Activated CD4-positive, alpha-beta memory T cell treated with anti-CD3 and anti-CD28 coated beads for 36 hours (primary cell): ENCODE results near the gene KAT8. TPM values are rescaled to one million over a fixed set of nuclear protein-coding genes. Genes with fewer than 3 reads are reported as not detected.

ENCODE experiments used
- CTCF ChIA-PET: fragments of 350-600 bp; sonication (Branson Sonifier 250); formaldehyde crosslinking; loops from one replicate; lab custom pipeline; 2021; ENCODE audit warnings: antibody characterized with exemption, inconsistent platforms; lab: Charles Lee
- POLR2A ChIA-PET: fragments of 350-600 bp; sonication (Branson Sonifier 250); formaldehyde crosslinking; loops from one replicate; lab custom pipeline; 2021; ENCODE audit warnings: antibody characterized with exemption; lab: Charles Lee
- DNase-seq: peaks from one replicate; pipeline ENCODE4 v3.0.0-alpha.2; 2020
- H3K27ac Mint-ChIP-seq: one replicate; pipeline ENCODE4 v1.8.0; 2021; ENCODE audit warnings: mixed read lengths
- H3K27me3 Mint-ChIP-seq: one replicate; pipeline ENCODE4 v1.8.0; 2021; ENCODE audit warnings: mixed read lengths
- H3K36me3 Mint-ChIP-seq: one replicate; pipeline ENCODE4 v1.8.0; 2021; ENCODE audit warnings: mixed read lengths
- H3K4me1 Mint-ChIP-seq: one replicate; pipeline ENCODE4 v1.8.0; 2021; ENCODE audit warnings: low read depth, mixed read lengths
- H3K4me3 Mint-ChIP-seq: one replicate; pipeline ENCODE4 v1.8.0; 2021; ENCODE audit warnings: mild to moderate bottlenecking, mixed read lengths
- H3K9me3 Mint-ChIP-seq: one replicate; pipeline ENCODE4 v1.8.0; 2021; ENCODE audit warnings: mixed read lengths
- intact Hi-C: fragments of 100-400 bp; cut with micrococcal nuclease; formaldehyde crosslinking; loops from one replicate; pipeline ENCODE4 v1.15.1; 2023
- total RNA-seq, 2 experiments: library from RNA; stranded (reverse); gene quantifications; one replicate each; pipeline ENCODE4 v1.2.3, GENCODE V29; 2021

The KAT8 gene
- total RNA-seq, 2 experiments from 2014 or later, result 48.8 to 49.6 TPM

- H3K4me3 Mint-ChIP-seq, result no peak overlapping the region
- H3K27me3 Mint-ChIP-seq, result no peaks in the 10 kb centered on the region
- peaks cover 26% of the 10 kb centered on the region for H3K36me3 Mint-ChIP-seq
- ChIA-PET POLR2A (no interaction called here), CTCF (no interaction called here)
- H3K27ac Mint-ChIP-seq, result peak overlapping the region; percentile 13
- intact Hi-C loops, result no loop called here
- no peak for DNase-seq
- H3K9me3 Mint-ChIP-seq, result no peaks in the 10 kb centered on the region
- peaks cover 22% of the 10 kb centered on the region for H3K4me1 Mint-ChIP-seq
These were observed 38.7 kb upstream of the KAT8 start for GRCh38 chr16:31078597-31079341.

- DNase-seq, result no peak
- Mint-ChIP-seq H3K4me3 (no peak overlapping the region), H3K27me3 (no peaks in the 10 kb centered on the region), H3K36me3 (peaks cover 26% of the 10 kb centered on the region), H3K27ac (no peak overlapping the region), H3K4me1 (peaks cover 22% of the 10 kb centered on the region), H3K9me3 (no peaks in the 10 kb centered on the region)
- ChIA-PET CTCF (no interaction called here), POLR2A (interaction anchor here (1.0 kb wide), 1 partner anchor 15 kb away, joined by 3 read pairs; no protein-coding TSS in a partner anchor)
- intact Hi-C loops, result no loop called here
These were observed 38.0 kb upstream of the KAT8 start for GRCh38 chr16:31079342-31079944.

- no peaks in the 10 kb centered on the region for H3K27me3 Mint-ChIP-seq
- H3K36me3 Mint-ChIP-seq, result peaks cover 26% of the 10 kb centered on the region
- no peak for DNase-seq
- ChIA-PET POLR2A (interaction anchor here (1.0 kb wide), 1 partner anchor 14 kb away, joined by 3 read pairs; no protein-coding TSS in a partner anchor), CTCF (no interaction called here)
- peaks cover 15% of the 10 kb centered on the region for H3K4me1 Mint-ChIP-seq
- no peaks in the 10 kb centered on the region for H3K9me3 Mint-ChIP-seq
- intact Hi-C loops, result no loop called here
- H3K27ac Mint-ChIP-seq, result no peak overlapping the region
- no peak overlapping the region for H3K4me3 Mint-ChIP-seq
These were observed 37.3 kb upstream of the KAT8 start for GRCh38 chr16:31080035-31080629.

- Mint-ChIP-seq H3K36me3 (peaks cover 26% of the 10 kb centered on the region), H3K4me3 (no peak overlapping the region), H3K27ac (no peak overlapping the region), H3K9me3 (no peaks in the 10 kb centered on the region), H3K4me1 (peaks cover 12% of the 10 kb centered on the region), H3K27me3 (no peaks in the 10 kb centered on the region)
- POLR2A ChIA-PET, result interaction anchor here (1.0 kb wide), 1 partner anchor 13 kb away, joined by 3 read pairs; no protein-coding TSS in a partner anchor
- intact Hi-C loops, result no loop called here
- DNase-seq, result no peak
- CTCF ChIA-PET, result no interaction called here
These were observed 36.6 kb upstream of the KAT8 start for GRCh38 chr16:31080756-31081419.

- ChIA-PET CTCF (no interaction called here), POLR2A (interaction anchor here (1.4 kb wide), 1 partner anchor 12 kb away, joined by 4 read pairs; no protein-coding TSS in a partner anchor)
- Mint-ChIP-seq H3K9me3 (no peaks in the 10 kb centered on the region), H3K27ac (no peak overlapping the region), H3K27me3 (no peaks in the 10 kb centered on the region), H3K4me3 (no peak overlapping the region), H3K4me1 (peaks cover 6% of the 10 kb centered on the region), H3K36me3 (peaks cover 26% of the 10 kb centered on the region)
- intact Hi-C loops, result no loop called here
- no peak for DNase-seq
These were observed 35.8 kb upstream of the KAT8 start for GRCh38 chr16:31081428-31082351.

- intact Hi-C loops, result no loop called here
- Mint-ChIP-seq H3K4me3 (no peak overlapping the region), H3K4me1 (peaks cover 6% of the 10 kb centered on the region), H3K36me3 (peaks cover 26% of the 10 kb centered on the region), H3K27me3 (no peaks in the 10 kb centered on the region), H3K9me3 (no peaks in the 10 kb centered on the region), H3K27ac (no peak overlapping the region)
- ChIA-PET POLR2A (interaction anchor here (1.4 kb wide), 1 partner anchor 11 kb away, joined by 4 read pairs; no protein-coding TSS in a partner anchor), CTCF (no interaction called here)
- DNase-seq, result no peak
These were observed 35.0 kb upstream of the KAT8 start for GRCh38 chr16:31082368-31083045.

GRCh38 chr16:31083081-31083480, 34.4 kb upstream of the KAT8 start:
- Mint-ChIP-seq H3K4me1 (peaks cover 6% of the 10 kb centered on the region), H3K9me3 (no peaks in the 10 kb centered on the region), H3K27ac (no peak overlapping the region), H3K4me3 (no peak overlapping the region), H3K27me3 (no peaks in the 10 kb centered on the region), H3K36me3 (peaks cover 22% of the 10 kb centered on the region)
- ChIA-PET POLR2A (interaction anchor here (1.4 kb wide), 1 partner anchor 11 kb away, joined by 4 read pairs; no protein-coding TSS in a partner anchor), CTCF (no interaction called here)
- no peak for DNase-seq
- intact Hi-C loops, result no loop called here

GRCh38 chr16:31083556-31083955, 33.9 kb upstream of the KAT8 start:
- POLR2A ChIA-PET, result no interaction called here
- no peak for DNase-seq
- intact Hi-C loops, result no loop called here
- H3K36me3 Mint-ChIP-seq, result peaks cover 18% of the 10 kb centered on the region
- no peaks in the 10 kb centered on the region for H3K9me3 Mint-ChIP-seq
- no peak overlapping the region for H3K4me3 Mint-ChIP-seq
- CTCF ChIA-PET, result no interaction called here
- no peak overlapping the region for H3K27ac Mint-ChIP-seq
- peaks cover 6% of the 10 kb centered on the region for H3K4me1 Mint-ChIP-seq
- H3K27me3 Mint-ChIP-seq, result no peaks in the 10 kb centered on the region

GRCh38 chr16:31083981-31084380, 33.5 kb upstream of the KAT8 start:
- ChIA-PET CTCF (no interaction called here), POLR2A (interaction anchor here (1.1 kb wide), 1 partner anchor 10 kb away, joined by 3 read pairs; the partner anchor contains the start of gene ZNF646)
- intact Hi-C loops, result no loop called here
- no peak for DNase-seq
- Mint-ChIP-seq H3K9me3 (no peaks in the 10 kb centered on the region), H3K4me1 (peaks cover 6% of the 10 kb centered on the region), H3K36me3 (peaks cover 15% of the 10 kb centered on the region), H3K27me3 (no peaks in the 10 kb centered on the region), H3K27ac (no peak overlapping the region), H3K4me3 (no peak overlapping the region)

- Mint-ChIP-seq H3K36me3 (peaks cover 14% of the 10 kb centered on the region), H3K4me3 (no peak overlapping the region), H3K9me3 (no peaks in the 10 kb centered on the region), H3K27ac (no peak overlapping the region), H3K27me3 (no peaks in the 10 kb centered on the region), H3K4me1 (peaks cover 6% of the 10 kb centered on the region)
- no peak for DNase-seq
- ChIA-PET POLR2A (interaction anchor here (1.1 kb wide), 1 partner anchor 10 kb away, joined by 3 read pairs; the partner anchor contains the start of gene ZNF646), CTCF (no interaction called here)
- intact Hi-C loops, result no loop called here
These were observed 32.7 kb upstream of the KAT8 start for GRCh38 chr16:31084584-31085302.
